ENCODE results near the gene BLM. TPM values are rescaled to one million over a fixed set of nuclear protein-coding genes. Genes with fewer than 3 reads are reported as not detected.
A peak's percentile ranks its signal among the peaks of the same experiment; 100 is the strongest.

BLM gene
- total RNA-seq, 4 donors from 2014 or later = 11.6 to 18.2 (median 14.5) TPM

GRCh38 chr15:90757461-90757860, 40.3 kb downstream of the BLM start:
- in situ Hi-C loops (cut with MboI; ENCODE audit: low sequenced_read_pairs in 4 of 4) (no loop called here), intact Hi-C loops (cut with DNase I; ENCODE audit: low total_unique reads) (no loop called here)
- TF ChIP-seq CTCF (IDR thresholded peaks at IDR 0.05 in 4 of 5, conservative IDR thresholded peaks at IDR 0.05 in 1 of 5) (no peak), POLR2A (IDR thresholded peaks at IDR 0.05) (peak in 1 of 2 donors; percentile 17)
- no peak overlapping the region for H3K4me3 ChIP-seq
- H3K36me3 ChIP-seq = no peaks in the 10 kb centered on the region
- peaks cover 0 to 9% of the 10 kb centered on the region in 2 donors for H3K4me1 ChIP-seq
- H3K9me3 ChIP-seq = no peaks in the 10 kb centered on the region
- no peak overlapping the region for H3K27ac ChIP-seq
- H3K27me3 ChIP-seq = no peaks in the 10 kb centered on the region
- ATAC-seq = no peak
- no peak for DNase-seq

GRCh38 chr15:90760661-90761232, 43.6 kb downstream of the BLM start:
- no peaks in the 10 kb centered on the region for H3K9me3 ChIP-seq
- DNase-seq (no peak), ATAC-seq (no peak)
- intact Hi-C loops (cut with DNase I; ENCODE audit: low total_unique reads) (no loop called here), in situ Hi-C loops (cut with MboI; ENCODE audit: low sequenced_read_pairs in 4 of 4) (no loop called here)
- no peaks in the 10 kb centered on the region for H3K27me3 ChIP-seq
- peaks cover 0 to 24% of the 10 kb centered on the region in 2 donors for H3K4me1 ChIP-seq
- no peaks in the 10 kb centered on the region for H3K36me3 ChIP-seq
- no peak overlapping the region for H3K4me3 ChIP-seq
- peak overlapping the region in 3 of 4 donors; percentile 77 to 90 (median 82) for H3K27ac ChIP-seq
- TF ChIP-seq CTCF (IDR thresholded peaks at IDR 0.05 in 4 of 5, conservative IDR thresholded peaks at IDR 0.05 in 1 of 5) (no peak), POLR2A (IDR thresholded peaks at IDR 0.05) (no peak)

- no peaks in the 10 kb centered on the region for H3K27me3 ChIP-seq
- no peak for DNase-seq
- ATAC-seq = peak; percentile 11 to 21
- TF ChIP-seq CTCF (IDR thresholded peaks at IDR 0.05 in 4 of 5, conservative IDR thresholded peaks at IDR 0.05 in 1 of 5) (no peak), POLR2A (IDR thresholded peaks at IDR 0.05) (no peak)
- no peaks in the 10 kb centered on the region for H3K36me3 ChIP-seq
- intact Hi-C loops (cut with DNase I; ENCODE audit: low total_unique reads) = loop anchor here (2.0 kb wide), 2 partner anchors 45 to 111 kb away; partner anchors contain the start of gene BLM
- H3K4me3 ChIP-seq = no peak overlapping the region
- in situ Hi-C loops (cut with MboI; ENCODE audit: low sequenced_read_pairs in 4 of 4) = no loop called here
- H3K9me3 ChIP-seq = no peaks in the 10 kb centered on the region
- H3K4me1 ChIP-seq = peaks cover 0 to 24% of the 10 kb centered on the region in 2 donors
- H3K27ac ChIP-seq = peak overlapping the region; percentile 70 to 90 (median 80)
Measured at GRCh38 chr15:90761629-90762028, 44.5 kb downstream of the BLM start.

GRCh38 chr15:90762109-90762508, 45.0 kb downstream of the BLM start:
- H3K4me3 ChIP-seq = peak overlapping the region in 1 of 4 donors; percentile 22
- ATAC-seq = peak; percentile 97 to 98
- no peaks in the 10 kb centered on the region for H3K36me3 ChIP-seq
- H3K4me1 ChIP-seq = peaks cover 0 to 24% of the 10 kb centered on the region in 2 donors
- H3K27ac ChIP-seq = peak overlapping the region; percentile 76 to 90 (median 82)
- DNase-seq = peak; percentile 89 to 96
- no peaks in the 10 kb centered on the region for H3K9me3 ChIP-seq
- intact Hi-C loops (cut with DNase I; ENCODE audit: low total_unique reads) = loop anchor here (2.0 kb wide), 2 partner anchors 45 to 111 kb away; partner anchors contain the start of gene BLM
- peak; percentile 52 to 77 for TF ChIP-seq POLR2A (IDR thresholded peaks at IDR 0.05)
- TF ChIP-seq CTCF (IDR thresholded peaks at IDR 0.05 in 4 of 5, conservative IDR thresholded peaks at IDR 0.05 in 1 of 5) = no peak
- in situ Hi-C loops (cut with MboI; ENCODE audit: low sequenced_read_pairs in 4 of 4) = no loop called here
- H3K27me3 ChIP-seq = no peaks in the 10 kb centered on the region
